ENCODE results near the gene CPZ.

The CPZ gene

DNA sequence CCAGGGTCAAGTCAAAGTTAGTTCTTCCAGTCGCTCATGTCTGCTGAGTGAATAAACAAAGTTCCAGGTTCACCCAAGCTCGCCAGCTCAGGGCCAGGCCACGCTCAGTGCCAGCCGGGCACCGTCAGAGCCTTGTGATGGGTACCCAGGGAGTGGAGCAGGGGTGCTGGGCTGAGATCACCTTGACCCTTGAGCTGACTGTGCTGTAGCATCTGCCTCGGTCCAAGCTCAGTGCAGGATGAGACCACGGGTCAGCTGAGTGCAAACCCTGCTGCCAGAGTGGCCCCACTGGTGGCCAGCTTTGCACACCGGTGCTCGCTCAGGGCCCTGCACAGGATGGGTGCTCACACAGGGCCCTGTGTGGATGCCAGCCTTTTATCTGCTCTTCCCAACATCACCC, 4.3 kb downstream of the CPZ start:
- no peak for DNase-seq

- no peak for DNase-seq
These were observed 4.8 kb downstream of the CPZ start for GRCh38 chr4:8597319-8597718.

DNA sequence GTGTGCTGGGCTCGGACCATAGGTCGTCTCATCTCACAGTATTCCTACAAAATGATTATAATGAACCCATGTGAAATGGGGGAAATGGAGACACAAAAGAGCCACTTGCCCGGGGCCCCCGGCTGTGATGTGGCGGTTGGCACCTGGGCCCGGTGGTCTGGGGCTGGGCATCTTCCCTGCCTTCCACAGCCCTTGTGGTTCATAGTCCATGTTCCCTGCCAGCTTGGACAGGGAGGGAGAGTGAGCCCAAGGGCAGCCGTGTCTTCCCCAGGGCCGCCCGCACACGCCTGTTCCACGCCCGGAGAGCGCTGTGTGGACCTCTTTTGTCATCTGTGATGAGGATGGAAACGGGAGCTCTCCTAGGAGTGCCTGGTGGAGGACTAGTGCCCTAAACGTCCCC, 5.2 kb downstream of the CPZ start:
- no peak for DNase-seq

- no peak for DNase-seq
These were observed 6.0 kb downstream of the CPZ start for GRCh38 chr4:8598391-8599090.

DNA sequence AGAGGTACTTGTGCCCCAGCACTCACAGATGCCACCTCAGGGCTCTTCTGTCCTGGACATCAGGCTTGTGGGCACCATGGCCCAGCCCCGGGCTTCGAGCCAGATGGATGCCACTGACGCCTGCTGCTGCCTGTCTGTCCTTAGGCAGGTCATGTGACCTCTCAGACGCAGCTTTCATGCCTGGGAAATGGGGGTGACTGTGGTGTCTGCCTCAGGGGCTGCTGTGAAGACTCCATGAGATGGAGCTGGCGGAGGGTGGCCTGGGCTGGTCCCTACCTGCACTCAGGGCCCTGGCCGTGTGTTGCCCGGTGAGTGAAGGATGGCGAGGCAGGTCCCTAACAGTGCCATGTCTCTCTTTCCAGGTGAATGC, 6.5 kb downstream of the CPZ start:
- no peak for DNase-seq

DNA sequence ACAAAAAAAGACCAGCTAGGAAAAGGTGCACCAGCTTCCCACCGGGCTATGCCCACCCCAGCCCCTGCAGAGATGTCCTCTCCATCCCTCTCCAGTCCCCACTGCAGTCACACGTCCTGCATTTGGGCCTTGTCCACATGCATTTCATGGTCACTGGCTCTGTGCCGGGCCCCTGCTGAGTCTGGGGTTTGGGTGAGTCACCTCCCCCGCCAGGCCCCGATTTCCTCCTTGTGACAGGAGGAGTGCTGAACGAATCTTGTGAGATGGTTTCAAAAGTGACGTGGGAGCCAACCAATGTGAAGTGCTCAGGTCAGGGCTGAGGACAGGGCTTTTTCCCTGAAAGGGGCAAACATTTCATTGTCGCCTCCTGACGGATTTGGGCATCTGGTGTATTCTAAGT, 7.1 kb downstream of the CPZ start:
- no peak for DNase-seq

GRCh38 chr4:8600266-8600665, 7.7 kb downstream of the CPZ start:
- DNase-seq, result no peak

GRCh38 chr4:8600686-8601085, 8.1 kb downstream of the CPZ start:
- DNase-seq, result no peak

GRCh38 chr4:8601086-8601485, 8.5 kb downstream of the CPZ start:
- no peak for DNase-seq

- DNase-seq, result no peak
These were observed 9.0 kb downstream of the CPZ start for GRCh38 chr4:8601556-8601955.

GRCh38 chr4:8602686-8603430, 10.3 kb downstream of the CPZ start:
- DNase-seq, result no peak

GRCh38 chr4:8603931-8604330, 11.4 kb downstream of the CPZ start:
- no peak for DNase-seq

DNA sequence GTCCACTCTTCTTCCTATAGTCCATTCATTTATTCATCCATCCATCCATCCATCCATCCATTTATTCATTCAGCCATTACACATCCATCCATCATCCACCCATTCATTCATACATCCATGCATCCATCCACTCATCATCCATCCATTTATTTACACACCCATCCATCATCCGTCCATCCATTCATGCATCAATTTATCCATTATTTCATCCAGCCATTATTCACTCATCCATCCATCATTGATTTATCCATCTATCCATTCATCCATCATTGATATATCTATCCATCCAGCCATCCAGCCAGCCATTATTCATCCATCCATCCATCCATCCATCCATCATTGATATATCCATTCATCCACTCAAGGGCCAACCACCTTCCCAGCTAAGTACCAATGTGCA, 12.7 kb downstream of the CPZ start:
- no peak for DNase-seq

DNA sequence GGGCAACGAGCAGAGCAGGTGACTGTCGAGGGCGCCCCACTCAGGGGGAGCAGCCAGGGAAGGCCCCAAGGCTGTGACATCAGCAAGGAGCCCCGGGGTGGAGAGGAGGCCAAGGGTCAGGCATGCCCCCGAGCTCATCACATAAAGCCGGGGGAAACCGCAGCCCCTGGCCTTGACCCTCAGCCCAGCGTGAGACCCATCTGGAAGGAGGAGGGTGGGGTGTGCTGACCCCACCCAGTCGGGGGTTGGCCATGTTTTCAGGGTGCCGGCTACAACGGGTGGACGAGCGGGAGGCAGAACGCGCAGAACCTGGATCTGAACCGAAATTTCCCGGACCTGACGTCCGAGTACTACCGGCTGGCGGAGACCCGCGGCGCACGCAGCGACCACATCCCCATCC, 13.9 kb downstream of the CPZ start:
- no peak for DNase-seq

GRCh38 chr4:8606966-8607365, 14.4 kb downstream of the CPZ start:
- DNase-seq, result no peak

- DNase-seq, result peak in 3 of 4 experiments; percentile 12 to 26 (median 25)
These were observed 15.3 kb downstream of the CPZ start for GRCh38 chr4:8607603-8608481.

GRCh38 chr4:8608714-8609391, 16.3 kb downstream of the CPZ start:
- no peak for DNase-seq

DNA sequence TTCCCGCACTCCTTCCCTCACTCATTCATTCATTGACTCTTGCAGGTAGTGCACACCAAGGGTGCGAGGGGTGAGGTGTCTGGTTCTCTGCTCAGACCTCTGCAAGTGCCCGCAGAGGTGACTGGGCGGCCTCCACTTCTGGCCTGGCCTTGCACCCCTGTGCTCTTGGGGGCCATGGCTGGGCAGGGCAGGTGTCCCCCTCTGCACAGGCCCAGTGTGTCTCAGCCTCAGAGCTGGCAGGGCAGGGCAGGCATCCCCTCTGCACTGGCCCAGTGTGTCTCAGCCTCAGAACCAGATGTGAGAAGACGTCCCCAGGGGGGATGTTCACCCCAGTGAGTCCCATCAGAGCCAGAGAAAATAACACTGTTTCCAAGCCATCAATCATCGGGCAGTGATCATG, 16.8 kb downstream of the CPZ start:
- DNase-seq, result no peak

- DNase-seq, result no peak
These were observed 17.3 kb downstream of the CPZ start for GRCh38 chr4:8609824-8610350.

GRCh38 chr4:8610858-8611616, 18.5 kb downstream of the CPZ start:
- DNase-seq, result no peak

DNA sequence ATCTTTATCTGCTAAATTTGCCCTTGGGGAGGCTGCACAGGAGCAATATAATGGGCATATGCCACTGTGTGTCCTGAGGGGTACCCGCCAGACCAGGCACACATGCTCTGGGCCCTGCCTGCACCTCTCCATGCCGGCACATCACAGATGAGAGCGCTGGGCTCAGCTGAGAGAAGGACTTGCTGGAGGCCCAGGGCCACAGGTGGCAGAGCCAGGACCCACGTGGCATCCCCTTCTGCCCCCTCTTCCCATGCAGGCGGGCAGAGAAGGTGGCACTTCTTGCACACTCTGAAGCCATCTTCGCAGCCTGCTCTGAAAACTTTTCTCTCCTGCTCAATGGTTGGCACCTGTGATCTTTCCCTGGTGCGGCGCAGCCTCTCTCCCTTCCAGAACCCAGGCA, 20.1 kb downstream of the CPZ start:
- no peak for DNase-seq
